Activated naive CD4-positive, alpha-beta T cell treated with anti-CD3 and anti-CD28 coated beads, Interleukin-2, amount 10 ng/mL, durations not matched to agents 7 days and 5 days (primary cell): Measurements from ENCODE around the gene MLLT3.

Experiments
- CTCF ChIA-PET: fragments of 350-600 bp; sonication (Branson Sonifier 250); formaldehyde crosslinking; loops from one replicate; lab custom pipeline; 2021; ENCODE audit warnings: antibody characterized with exemption; lab: Charles Lee
- DNase-seq: peaks from one replicate; pipeline ENCODE4 v3.0.0-alpha.2; 2020
- H3K27ac Mint-ChIP-seq: one replicate; pipeline ENCODE4 v1.8.0; 2021; ENCODE audit warnings: mild to moderate bottlenecking, moderate library complexity, mixed read lengths
- H3K27me3 Mint-ChIP-seq: one replicate; pipeline ENCODE4 v1.8.0; 2021; ENCODE audit warnings: mild to moderate bottlenecking, mixed read lengths
- H3K36me3 Mint-ChIP-seq: one replicate; pipeline ENCODE4 v1.8.0; 2021; ENCODE audit warnings: mixed read lengths
- H3K4me1 Mint-ChIP-seq: one replicate; pipeline ENCODE4 v1.8.0; 2021; ENCODE audit warnings: mixed read lengths
- H3K4me3 Mint-ChIP-seq: one replicate; pipeline ENCODE4 v1.8.0; 2021; ENCODE audit warnings: mild to moderate bottlenecking, moderate library complexity, mixed read lengths
- H3K9me3 Mint-ChIP-seq: one replicate; pipeline ENCODE4 v1.8.0; 2021; ENCODE audit warnings: mixed read lengths

The MLLT3 gene

DNA sequence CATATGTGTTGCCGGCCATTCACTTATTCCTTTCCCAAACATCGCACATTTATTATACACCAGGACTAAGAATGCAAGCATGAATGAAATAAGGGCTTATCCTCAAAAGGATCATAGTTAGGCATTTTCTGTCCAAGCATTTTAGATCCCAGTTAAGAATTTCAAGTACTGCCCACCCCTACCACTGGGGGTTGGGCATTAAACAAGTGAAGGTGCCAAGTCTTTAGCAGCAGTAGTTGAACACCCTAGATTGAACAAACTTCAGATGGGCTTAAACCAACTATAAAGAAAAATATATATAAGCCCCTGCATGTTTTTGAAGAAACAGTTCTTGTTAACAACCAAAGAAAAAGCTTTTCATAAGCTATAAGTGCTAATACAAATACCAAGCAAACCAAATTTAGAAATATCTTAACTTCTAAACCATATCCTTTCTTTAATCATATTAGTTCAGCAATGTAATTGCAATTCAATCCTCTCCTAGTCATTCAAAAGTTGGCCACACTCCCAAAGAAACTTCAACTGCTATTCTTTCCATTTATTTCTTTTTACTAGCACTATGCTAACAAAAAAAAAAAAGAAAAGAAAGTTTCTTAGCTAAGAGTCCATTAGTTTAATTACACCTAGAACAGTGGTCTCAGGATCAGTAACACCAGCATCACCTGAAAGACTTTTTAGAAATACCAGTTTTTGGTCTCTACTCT, 149.8 kb downstream of the MLLT3 start:
- no peak overlapping the region for H3K4me3 Mint-ChIP-seq
- H3K27me3 Mint-ChIP-seq, result no peaks in the 10 kb centered on the region
- H3K9me3 Mint-ChIP-seq, result peaks cover 19% of the 10 kb centered on the region
- peaks cover 14% of the 10 kb centered on the region for H3K4me1 Mint-ChIP-seq
- CTCF ChIA-PET, result interaction anchor here (0.7 kb wide), 1 partner anchor 152 kb away, joined by 4 read pairs; no protein-coding TSS in a partner anchor
- no peak overlapping the region for H3K27ac Mint-ChIP-seq
- H3K36me3 Mint-ChIP-seq, result peaks cover 36% of the 10 kb centered on the region
- DNase-seq, result no peak

DNA sequence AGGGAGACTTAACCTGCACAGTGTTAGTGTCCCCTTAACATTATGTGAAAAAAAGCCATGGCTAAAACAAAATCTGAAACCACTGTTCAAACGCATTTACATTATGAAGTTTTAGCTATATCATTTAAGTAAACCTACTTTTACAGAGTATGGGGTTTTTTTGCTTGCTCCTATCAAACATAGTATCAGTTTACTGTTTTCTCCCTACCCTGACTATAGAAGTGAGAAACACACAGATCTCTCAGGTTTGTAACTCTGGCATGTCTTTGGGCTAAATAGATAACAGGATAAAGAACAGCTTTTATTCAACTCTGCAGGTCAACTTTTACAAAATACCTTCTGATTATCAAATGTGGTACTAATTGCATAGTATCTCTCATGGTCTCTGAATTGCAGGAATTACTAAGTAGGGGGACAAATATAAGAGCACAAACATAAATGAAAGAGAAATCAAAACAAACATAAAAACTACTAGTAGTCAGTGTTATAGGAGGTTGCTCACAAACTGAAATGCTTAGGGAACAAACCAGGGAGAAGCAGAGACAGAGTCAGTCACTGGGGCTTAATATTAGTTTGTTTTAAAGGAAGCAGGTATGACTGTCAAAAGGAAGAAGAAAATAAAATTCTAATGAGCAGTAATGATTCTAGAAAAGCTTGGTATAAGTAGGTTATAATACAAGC, 155.8 kb downstream of the MLLT3 start:
- H3K9me3 Mint-ChIP-seq, result peaks cover 19% of the 10 kb centered on the region
- H3K4me3 Mint-ChIP-seq, result no peak overlapping the region
- no peaks in the 10 kb centered on the region for H3K27me3 Mint-ChIP-seq
- CTCF ChIA-PET, result no interaction called here
- peaks cover 32% of the 10 kb centered on the region for H3K4me1 Mint-ChIP-seq
- no peak for DNase-seq
- H3K36me3 Mint-ChIP-seq, result peaks cover 49% of the 10 kb centered on the region
- no peak overlapping the region for H3K27ac Mint-ChIP-seq

DNA sequence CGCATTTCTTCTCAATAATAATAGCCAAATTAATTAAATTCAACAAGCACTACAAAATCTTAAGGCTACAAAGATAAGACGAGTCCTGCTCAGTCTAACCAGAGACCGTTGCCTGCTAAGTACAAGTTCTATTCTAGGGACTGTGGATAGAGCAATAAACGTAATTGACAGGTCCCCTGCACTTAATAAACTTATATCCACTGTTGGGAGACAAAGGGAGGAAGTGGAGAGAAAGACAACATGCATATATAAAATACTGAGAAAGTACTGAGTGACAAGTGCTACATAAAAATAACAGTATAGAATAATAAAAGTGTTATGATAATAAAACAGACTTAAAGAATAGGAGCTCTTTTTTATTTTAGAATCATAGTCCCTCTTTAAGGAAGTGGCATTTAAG, 158.1 kb downstream of the MLLT3 start:
- Mint-ChIP-seq H3K27me3 (no peaks in the 10 kb centered on the region), H3K9me3 (peaks cover 12% of the 10 kb centered on the region), H3K27ac (peak overlapping the region; percentile 6), H3K4me3 (no peak overlapping the region), H3K36me3 (peaks cover 40% of the 10 kb centered on the region), H3K4me1 (peaks cover 42% of the 10 kb centered on the region)
- CTCF ChIA-PET, result no interaction called here
- no peak for DNase-seq

DNA sequence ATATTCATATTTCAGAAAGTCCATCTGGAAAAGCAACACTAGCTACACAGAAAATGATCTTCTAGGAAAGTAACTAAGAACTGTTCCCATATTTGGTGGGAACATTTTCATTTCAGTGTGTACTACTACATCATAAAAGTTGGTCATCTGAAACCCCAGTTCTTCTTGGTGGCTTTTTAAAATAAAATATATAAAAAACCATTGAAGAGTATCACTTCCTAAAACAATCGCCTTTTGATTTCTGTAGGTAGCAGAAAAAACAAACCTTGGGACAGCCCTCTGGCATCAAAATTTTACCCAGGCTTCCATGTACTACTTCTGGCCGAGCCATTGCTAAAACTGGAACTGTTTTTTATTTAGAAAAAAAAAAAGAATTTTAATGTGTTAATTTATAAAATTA, 158.5 kb downstream of the MLLT3 start:
- peaks cover 8% of the 10 kb centered on the region for H3K9me3 Mint-ChIP-seq
- no peak for DNase-seq
- H3K27ac Mint-ChIP-seq, result no peak overlapping the region
- H3K4me1 Mint-ChIP-seq, result peaks cover 46% of the 10 kb centered on the region
- H3K36me3 Mint-ChIP-seq, result peaks cover 40% of the 10 kb centered on the region
- H3K27me3 Mint-ChIP-seq, result no peaks in the 10 kb centered on the region
- H3K4me3 Mint-ChIP-seq, result no peak overlapping the region
- CTCF ChIA-PET, result no interaction called here

DNA sequence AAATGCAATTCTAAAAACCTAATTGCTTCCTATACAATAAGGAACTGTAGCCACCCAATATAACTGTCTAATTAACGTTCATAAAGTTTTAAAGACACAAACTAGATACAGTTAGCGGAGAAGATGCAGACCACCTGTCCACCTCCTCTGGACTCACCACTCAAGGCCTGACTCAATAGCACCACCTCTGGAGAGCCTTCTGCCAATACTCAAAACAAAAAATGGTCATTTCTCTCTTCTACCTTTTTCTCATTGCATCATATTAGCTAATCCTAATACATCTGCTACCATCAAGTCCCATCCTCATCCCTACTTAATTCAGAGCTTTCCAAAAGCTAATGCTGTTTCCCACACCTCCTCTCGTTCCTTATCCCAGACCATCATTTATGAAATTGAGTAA, 159.9 kb downstream of the MLLT3 start:
- DNase-seq, result no peak
- H3K27ac Mint-ChIP-seq, result no peak overlapping the region
- no peak overlapping the region for H3K4me3 Mint-ChIP-seq
- peaks cover 37% of the 10 kb centered on the region for H3K36me3 Mint-ChIP-seq
- H3K27me3 Mint-ChIP-seq, result no peaks in the 10 kb centered on the region
- H3K9me3 Mint-ChIP-seq, result no peaks in the 10 kb centered on the region
- H3K4me1 Mint-ChIP-seq, result peaks cover 57% of the 10 kb centered on the region
- CTCF ChIA-PET, result no interaction called here

DNA sequence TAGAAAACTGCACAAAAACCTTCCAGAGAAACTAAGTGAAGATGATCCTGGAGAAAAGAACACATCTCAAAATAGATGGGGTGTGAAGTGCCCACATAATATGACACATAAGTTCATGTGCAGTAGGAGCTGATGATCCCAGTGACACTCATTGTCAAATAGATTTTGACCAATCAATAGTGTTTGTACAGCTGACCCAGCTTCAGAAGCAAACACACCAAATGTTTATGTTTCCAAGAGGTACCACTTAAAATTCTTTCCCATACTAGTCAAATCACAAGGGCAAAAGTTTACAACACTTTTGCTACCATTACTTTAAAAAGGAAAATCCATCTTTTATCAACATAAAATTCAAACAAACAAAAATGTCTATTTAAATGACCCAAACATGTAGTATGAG, 175.0 kb downstream of the MLLT3 start:
- H3K36me3 Mint-ChIP-seq, result peaks cover 30% of the 10 kb centered on the region
- H3K27me3 Mint-ChIP-seq, result no peaks in the 10 kb centered on the region
- no peaks in the 10 kb centered on the region for H3K9me3 Mint-ChIP-seq
- H3K27ac Mint-ChIP-seq, result no peak overlapping the region
- no peak overlapping the region for H3K4me3 Mint-ChIP-seq
- DNase-seq, result no peak
- H3K4me1 Mint-ChIP-seq, result peaks cover 18% of the 10 kb centered on the region
- CTCF ChIA-PET, result no interaction called here

DNA sequence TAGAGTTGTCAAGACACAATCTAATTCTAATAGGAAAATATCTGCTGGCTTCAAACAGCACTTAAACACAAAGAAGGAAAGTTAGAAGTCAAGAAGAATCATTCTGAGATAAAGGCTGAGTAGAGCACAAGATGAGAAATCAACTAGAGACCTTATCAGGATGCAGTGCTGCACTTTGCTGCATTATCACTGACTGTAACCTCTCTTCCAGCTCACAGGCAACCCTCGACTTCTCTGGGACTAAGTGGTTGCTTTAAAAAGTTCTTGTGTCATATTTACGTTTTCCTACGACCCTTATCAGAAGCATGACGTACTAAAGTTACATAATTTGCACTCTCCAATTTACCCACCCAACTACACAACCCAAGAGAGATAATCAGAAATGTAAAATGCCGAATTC, 176.1 kb downstream of the MLLT3 start:
- Mint-ChIP-seq H3K9me3 (no peaks in the 10 kb centered on the region), H3K4me1 (peaks cover 24% of the 10 kb centered on the region), H3K4me3 (no peak overlapping the region), H3K27ac (no peak overlapping the region), H3K27me3 (no peaks in the 10 kb centered on the region), H3K36me3 (peaks cover 30% of the 10 kb centered on the region)
- CTCF ChIA-PET, result no interaction called here
- DNase-seq, result no peak

DNA sequence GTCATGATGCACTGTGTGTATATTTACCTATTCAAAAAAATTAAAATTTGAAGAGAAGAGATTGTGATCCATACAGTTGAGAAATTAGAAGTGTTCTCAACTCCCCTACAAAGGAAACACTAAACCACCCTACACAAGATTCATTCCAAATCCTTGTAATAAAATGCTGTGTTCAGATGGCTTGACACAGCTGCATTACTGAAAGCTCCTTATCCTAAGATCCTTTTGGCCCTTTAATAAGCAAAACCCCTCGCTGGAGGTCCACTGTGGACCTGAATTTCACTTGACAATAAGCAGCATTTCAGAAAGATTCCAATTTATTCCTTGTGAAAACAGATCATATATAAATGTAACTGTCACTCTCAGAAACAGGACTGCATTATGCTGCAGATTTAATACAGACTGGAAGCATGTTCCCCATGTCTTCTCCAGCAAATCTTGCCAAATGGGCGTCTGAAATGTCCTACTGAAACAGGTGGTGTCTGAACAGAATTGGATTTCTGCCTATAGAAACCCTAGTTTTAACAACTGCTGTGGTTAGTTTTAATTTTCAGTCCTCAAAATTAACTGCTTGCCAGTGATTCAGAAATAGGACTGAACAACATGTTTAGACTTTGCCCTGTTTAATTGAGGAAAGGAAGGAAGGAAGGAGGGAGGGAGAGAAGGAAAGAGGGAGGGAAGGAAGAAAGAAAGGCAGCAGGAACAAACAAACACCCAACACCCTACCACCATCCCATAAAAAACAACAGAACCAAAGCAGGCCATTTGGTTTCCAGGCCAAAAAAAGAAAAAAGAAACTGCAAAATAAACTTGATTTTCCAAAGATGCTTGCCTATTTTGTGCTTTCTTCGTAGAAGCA, 179.6 kb downstream of the MLLT3 start:
- peaks cover 37% of the 10 kb centered on the region for H3K4me1 Mint-ChIP-seq

DNA sequence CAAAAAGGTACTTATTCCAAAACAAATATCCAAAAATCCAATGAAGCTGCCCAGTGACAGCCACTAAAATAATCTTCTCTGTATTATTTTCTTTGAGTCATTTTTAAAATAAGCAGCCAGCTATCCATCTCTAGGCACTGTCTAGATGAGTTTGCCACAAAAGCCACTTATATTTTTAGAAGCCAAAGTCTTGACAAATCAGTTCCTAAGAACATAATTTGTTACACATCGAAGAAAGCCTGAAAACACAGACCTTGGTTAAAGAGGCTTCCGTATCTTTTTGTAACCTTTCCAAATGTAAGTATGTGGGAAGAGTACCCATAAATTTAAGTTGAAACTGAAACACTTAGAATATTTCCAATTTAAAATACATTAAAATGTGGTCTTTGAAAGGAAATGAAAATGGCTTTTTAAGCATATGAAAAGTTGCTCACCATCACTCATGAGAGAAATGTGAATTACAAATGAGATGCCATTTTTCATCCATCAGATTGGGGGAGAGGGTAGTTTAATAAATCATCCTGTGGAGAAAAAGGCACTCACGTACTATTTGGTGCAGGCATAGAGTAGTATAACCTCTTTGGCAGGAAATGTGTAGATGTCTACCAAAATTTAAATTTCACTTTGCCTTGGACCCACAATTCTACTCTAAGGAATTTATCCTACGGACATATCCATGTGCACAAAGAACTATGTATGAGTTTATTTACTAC, 180.4 kb downstream of the MLLT3 start:
- Mint-ChIP-seq H3K27me3 (no peaks in the 10 kb centered on the region), H3K9me3 (no peaks in the 10 kb centered on the region), H3K4me1 (peaks cover 37% of the 10 kb centered on the region), H3K36me3 (peaks cover 49% of the 10 kb centered on the region), H3K27ac (peak overlapping the region; percentile 35), H3K4me3 (no peak overlapping the region)
- DNase-seq, result no peak
- CTCF ChIA-PET, result no interaction called here

More for the DNA sequence above, 179.6 kb downstream of the MLLT3 start:
- Mint-ChIP-seq H3K9me3 (no peaks in the 10 kb centered on the region), H3K36me3 (peaks cover 51% of the 10 kb centered on the region), H3K27ac (no peak overlapping the region), H3K4me3 (no peak overlapping the region), H3K27me3 (no peaks in the 10 kb centered on the region)
- CTCF ChIA-PET, result no interaction called here
- no peak for DNase-seq

DNA sequence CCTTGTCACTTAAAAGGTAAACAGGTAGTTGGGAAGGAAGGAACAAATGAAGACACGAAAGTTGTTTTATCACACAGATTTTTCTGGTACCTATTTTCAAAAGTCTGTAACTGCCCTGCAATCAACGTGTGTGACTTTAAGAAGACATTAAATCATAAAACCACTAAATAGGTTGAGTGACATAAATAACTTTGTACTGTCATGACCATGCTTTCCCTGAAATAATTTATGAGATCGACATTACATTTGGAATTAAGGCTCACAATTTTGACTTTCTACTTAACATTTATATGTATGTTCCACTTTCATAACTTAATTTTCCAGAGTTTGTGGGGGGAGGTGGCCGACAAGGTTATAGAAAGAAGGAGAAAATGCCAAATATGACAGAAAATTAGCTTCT, 181.1 kb downstream of the MLLT3 start:
- Mint-ChIP-seq H3K27ac (no peak overlapping the region), H3K9me3 (no peaks in the 10 kb centered on the region), H3K36me3 (peaks cover 49% of the 10 kb centered on the region), H3K27me3 (no peaks in the 10 kb centered on the region), H3K4me1 (peaks cover 41% of the 10 kb centered on the region), H3K4me3 (no peak overlapping the region)
- CTCF ChIA-PET, result no interaction called here
- no peak for DNase-seq

DNA sequence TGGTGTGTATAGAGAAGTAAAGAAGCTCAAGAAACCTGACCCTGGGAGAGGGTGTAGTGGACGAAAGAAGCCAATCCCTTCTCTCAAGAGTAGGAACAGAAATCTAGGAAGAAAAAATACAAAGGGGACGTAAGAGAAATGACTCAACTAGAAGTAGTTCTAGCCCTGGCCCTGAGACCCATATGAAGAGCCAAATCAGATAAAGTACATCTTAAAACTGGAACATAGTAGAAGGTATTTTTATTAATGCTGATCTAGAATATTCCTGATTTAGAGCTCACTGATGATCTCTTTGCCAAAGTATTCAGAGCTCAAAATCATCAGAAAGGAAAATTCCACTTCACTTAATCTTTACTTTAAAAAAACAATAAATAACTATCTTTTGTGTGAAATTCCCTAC, 184.8 kb downstream of the MLLT3 start:
- Mint-ChIP-seq H3K4me1 (peaks cover 28% of the 10 kb centered on the region), H3K36me3 (peaks cover 59% of the 10 kb centered on the region), H3K27me3 (no peaks in the 10 kb centered on the region), H3K27ac (no peak overlapping the region), H3K4me3 (no peak overlapping the region), H3K9me3 (no peaks in the 10 kb centered on the region)
- CTCF ChIA-PET, result no interaction called here
- no peak for DNase-seq

DNA sequence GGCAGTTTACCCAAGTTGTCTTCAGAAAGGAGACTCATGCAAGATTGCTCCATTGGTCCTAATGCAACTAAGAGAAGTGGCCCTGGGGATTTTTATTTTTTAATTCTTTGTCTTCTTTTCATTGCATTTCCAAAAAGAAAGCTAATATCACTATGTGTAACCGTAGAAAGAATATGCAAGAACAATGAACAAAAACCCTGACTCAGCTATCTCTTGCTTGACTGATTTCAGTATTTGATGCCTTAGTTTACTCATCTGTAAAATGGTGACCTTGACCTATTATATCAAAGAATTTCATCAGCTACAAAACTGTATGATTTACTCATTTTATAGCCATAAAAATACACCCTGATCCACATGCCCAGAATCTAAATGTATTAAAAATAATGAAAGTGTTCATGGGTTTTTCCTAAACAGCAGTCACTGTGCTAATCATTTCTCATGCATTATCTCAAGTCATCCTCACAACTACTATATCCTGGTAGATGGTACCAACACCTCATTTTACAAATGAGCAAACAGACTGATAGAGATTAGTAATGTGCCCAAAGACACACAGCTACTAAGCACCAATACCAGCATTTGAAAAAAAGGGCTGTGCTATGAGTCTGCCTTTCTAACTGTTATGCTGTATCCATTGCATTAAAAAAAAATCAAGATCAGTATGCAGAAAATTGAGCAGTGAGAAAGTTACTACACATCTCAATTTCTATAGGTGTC, 185.7 kb downstream of the MLLT3 start:
- peaks cover 54% of the 10 kb centered on the region for H3K36me3 Mint-ChIP-seq

DNA sequence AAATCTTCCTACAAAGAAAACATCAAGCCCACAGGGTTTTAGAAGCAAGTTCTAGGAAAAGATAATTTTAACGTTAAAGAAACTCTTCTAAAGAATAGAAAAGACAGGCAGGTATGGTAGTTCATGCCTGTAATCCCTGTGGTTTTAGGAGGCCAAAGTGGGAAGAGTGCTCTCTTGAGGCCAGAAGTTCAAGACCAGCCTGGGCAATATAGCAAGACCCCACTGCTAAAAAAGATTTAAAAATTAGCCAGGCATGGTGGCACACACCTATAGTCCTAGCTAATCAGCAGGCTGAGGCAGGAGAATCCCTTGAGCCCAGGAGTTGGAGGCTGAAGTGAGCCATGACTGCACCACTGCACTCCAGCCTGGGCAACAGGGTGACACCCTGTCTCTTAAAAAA, 193.3 kb downstream of the MLLT3 start:
- Mint-ChIP-seq H3K4me3 (no peak overlapping the region), H3K4me1 (peaks cover 18% of the 10 kb centered on the region), H3K27ac (no peak overlapping the region), H3K9me3 (no peaks in the 10 kb centered on the region), H3K36me3 (peaks cover 21% of the 10 kb centered on the region), H3K27me3 (no peaks in the 10 kb centered on the region)
- CTCF ChIA-PET, result no interaction called here
- no peak for DNase-seq

More for the DNA sequence above, 185.7 kb downstream of the MLLT3 start:
- peaks cover 20% of the 10 kb centered on the region for H3K4me1 Mint-ChIP-seq
- H3K4me3 Mint-ChIP-seq, result no peak overlapping the region
- no peaks in the 10 kb centered on the region for H3K9me3 Mint-ChIP-seq
- no peaks in the 10 kb centered on the region for H3K27me3 Mint-ChIP-seq
- H3K27ac Mint-ChIP-seq, result no peak overlapping the region
- CTCF ChIA-PET, result no interaction called here
- no peak for DNase-seq
